GM20431 (cell line): ENCODE results near the gene MARCHF3.

ENCODE experiments used
- in situ Hi-C: fragments of 300-500 bp; cut with MseI, MboI; formaldehyde crosslinking; loops from one replicate; pipeline ENCODE4 v1.15.0; 2020; ENCODE audit warnings: low sequenced_read_pairs; ENCODE audit not compliant: unreplicated experiment

MARCHF3 gene

DNA sequence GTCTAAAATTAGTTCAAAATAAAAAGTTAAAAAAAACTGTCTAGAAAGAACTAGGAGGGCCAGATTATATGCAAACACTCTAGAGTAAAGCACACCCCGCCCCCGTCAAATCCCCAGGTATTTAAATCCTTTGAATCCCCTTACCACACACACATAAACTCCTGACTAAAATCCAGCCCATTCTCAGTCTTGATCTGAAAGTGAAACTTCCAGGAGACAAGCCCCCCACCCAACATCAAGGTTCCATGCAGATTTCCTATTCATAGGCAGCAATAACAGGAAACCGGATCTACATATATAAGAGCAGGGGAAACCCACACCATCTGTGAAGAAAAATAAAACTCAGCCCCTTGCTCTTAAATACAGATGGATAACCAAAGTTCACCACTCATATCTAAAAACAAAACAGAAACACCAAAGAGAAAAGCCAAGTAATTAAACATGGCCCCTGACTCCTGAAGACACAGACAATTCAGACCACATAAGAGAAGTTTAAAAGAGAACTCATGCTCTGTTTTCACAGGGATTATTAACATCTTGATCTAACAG lies 42.3 kb downstream of the MARCHF3 start:
- in situ Hi-C loops: no loop called here

DNA sequence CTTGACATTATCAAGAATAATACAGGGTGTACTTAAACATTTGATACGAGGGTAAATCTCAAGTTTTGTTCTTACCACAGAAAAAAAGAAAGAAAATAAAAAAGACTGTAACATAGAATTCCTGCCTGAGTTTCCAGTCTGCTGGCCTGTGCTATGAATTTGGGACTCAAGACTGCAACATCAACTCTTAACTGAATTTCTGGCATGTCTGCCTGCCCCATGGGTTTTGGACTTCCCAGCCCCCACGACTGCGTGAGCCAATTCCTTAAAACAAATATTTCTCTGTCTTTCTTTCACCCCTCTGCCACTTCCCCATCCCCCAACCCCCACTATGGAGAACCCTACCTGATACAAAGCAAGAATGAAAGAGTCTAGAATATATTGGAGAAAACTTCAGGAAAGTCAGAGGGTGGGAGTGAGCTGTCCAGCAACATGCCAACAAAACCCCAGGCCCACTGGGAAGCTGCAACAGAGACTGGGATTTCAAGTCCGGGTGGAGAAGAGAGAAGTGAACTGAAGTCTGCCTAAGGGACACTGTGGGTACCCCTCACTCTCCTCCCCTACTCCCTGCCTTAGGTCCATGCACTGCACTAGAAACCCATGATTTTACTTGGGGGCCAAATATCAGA lies 43.0 kb downstream of the MARCHF3 start:
- in situ Hi-C loops: no loop called here

DNA sequence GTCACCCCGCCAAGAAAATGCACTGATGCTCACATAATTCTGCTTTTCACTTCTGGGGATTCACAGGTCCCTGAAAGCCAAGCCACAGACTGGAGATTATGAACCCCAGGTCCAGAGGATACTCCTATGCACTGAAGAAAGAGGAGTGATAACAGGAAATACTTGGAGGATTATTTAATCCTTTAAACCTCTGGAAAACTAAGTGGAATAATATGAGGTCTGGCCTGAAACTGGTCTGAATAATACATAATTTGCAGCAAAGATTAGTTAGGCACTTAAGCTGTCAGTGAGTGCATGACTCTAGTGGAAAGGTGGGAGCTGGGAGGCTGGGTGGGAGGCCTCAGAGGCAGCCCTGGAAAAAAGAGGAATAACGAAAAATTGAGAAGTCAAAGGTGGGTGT lies 45.7 kb downstream of the MARCHF3 start:
- in situ Hi-C loops: no loop called here

DNA sequence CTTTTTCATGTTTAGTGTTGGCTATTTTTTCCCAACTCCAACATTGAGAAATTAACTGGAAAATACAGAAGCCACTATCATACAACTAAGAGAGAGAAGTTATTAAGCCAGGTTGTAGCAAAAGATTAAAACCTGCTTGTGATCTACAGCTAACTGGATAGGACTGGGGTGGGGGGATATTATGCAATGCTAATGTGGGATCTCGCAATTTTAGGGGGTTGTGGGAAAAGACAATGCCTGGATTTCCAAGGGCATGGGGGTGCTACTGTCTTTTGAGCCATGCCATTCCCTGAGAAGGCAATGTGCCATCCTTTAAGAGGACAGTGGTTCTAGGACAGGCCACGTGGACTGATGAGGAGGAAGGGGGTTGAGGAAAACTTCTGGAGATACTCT lies 46.5 kb downstream of the MARCHF3 start:
- in situ Hi-C loops: no loop called here

DNA sequence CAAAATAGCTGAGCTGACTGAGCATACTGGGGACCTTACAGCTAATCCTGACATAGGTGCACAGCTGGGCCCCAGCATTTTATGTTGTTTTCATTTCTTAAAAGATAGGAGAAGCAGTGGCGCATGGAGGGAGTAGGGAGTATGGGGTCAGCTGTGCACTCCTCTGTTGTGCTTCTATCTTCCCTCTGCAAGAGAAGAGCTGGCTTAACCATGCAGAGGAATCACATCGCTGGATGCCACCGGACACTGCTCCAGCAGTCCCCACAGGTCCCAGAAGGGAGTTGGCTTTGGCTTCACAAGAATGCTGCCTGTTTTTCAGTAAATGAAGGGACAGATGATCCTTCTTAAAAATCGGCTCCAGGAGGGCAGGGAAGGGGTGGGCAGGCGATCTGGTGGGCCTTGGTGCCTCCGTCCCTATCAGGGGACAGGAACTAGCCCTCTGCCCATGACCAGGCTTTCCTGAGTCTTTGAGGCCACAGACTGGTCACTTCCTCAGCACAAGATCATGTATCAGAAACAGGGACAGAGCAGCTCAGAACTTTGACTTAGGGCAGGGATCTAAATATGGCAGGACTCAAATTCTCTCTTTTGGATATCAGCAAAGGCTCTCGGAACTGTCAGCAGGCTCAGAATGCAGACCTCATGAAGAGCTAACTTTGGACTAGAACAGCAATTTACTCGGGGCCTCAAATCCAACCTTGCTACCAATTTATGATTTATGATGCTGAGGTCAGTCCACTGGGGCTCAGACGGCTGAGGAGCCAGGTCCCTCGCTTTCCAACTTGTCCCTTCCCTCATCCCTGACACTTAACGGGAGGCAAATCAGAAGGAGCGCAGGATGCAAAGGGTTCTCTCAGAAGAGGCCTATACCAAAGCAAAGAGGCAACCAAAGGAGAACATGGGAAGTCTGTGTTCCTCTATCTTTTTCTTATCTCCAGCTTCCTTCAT lies 47.2 kb downstream of the MARCHF3 start:
- in situ Hi-C loops: no loop called here

DNA sequence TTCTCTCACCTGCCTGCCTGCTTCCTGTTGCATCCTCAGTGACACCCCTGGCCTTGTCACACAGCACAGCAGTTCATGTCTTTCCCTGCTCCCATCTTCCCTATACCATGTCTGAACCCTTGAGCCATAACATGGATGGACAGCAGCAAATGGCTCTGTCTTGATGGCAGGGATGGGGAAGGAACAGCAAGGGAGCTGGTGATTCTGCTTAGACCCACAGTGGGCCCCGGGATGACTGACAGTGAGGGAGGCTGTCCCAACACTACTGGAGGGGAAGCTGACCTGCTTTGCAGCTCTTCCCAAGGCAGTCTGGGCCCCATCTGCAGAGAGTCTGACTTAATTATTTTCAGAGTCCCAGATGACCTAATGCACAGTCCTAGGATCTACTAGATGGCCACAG lies 48.2 kb downstream of the MARCHF3 start:
- in situ Hi-C loops: no loop called here

DNA sequence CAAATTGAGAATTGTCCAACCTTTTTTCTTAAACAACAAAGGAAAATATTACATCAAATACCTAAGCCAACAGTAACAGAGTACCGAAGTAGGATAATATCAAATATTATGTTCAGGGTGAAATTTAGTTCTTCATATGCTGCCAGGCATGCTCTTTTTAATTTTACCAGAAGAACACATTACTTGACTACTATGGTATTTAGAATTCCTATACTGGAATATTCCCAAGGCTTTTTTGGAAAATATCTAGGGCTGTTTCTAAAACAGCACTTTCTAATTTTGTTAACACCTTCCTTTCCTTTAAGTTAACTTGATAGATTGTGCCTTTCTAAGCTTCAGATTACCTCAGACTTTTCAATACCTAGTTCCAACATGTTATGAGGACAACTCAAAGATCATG lies 48.7 kb downstream of the MARCHF3 start:
- in situ Hi-C loops: no loop called here

DNA sequence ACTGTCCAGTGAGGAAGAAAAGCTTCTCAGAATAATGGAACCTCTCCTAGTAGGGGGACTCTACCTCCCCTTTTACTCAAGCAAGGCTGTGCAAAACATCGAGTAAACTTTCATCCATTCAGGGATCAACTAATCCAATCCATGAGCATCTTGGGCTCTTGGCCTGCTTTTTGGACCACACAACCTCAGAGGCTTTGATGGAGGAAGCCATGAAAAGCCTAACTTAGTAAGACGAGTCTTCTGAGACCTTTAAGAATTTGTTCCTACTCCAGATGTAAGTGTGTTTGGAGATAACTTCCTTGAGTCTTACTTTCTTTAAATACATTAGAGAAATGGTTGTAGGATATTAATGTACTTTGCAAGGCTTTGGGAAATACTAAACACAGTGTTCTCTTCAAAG lies 49.1 kb downstream of the MARCHF3 start:
- in situ Hi-C loops: no loop called here

DNA sequence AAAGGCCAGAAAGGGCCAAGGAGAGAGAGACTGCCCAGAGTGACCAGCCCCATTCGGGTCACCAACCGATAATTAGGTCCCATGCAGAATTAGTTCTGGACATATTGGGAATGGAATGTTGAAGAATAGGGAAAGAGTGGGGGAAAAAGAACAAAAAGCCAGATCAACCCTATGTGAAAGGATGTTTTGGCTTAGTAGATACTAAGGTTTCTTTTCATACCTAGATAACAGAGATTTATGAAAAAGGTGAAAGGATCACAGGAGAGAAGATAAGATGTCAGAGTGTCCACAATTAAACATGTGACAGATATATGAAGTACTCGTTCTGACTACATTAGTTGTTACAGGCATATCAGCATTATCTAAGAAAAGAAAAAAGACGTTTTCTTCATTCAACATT lies 52.1 kb downstream of the MARCHF3 start:
- in situ Hi-C loops: no loop called here

DNA sequence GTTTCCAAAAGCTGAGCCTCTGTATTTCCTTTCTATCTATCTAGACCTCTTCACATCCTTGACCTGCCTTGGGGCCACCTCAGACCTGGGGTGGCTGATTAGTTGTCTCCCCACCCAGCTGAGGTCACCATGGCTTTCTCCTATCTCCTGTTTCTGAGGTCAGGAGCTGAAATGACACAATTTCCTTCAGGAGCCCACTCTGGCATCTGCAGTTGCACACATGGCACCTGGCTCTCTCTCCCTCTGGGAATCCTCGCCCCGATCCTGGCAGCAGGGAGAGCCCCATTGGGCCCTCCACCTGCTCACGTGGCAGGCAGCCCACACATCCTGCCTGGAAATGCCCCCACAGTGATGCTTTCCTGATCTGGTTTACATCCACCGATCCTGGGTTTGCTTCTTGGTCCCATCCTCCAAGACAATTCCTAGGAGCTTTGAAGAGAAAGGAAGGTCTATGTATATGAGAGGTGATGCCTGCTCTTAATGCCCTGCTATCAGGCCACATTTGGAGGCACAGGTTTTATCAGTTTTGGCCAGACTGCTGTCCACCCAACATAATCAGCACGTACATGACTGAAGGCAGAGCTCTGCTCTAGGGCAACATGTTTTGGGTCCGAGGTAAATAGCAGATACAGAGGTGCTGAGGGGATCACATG lies 53.7 kb downstream of the MARCHF3 start:
- in situ Hi-C loops: no loop called here

DNA sequence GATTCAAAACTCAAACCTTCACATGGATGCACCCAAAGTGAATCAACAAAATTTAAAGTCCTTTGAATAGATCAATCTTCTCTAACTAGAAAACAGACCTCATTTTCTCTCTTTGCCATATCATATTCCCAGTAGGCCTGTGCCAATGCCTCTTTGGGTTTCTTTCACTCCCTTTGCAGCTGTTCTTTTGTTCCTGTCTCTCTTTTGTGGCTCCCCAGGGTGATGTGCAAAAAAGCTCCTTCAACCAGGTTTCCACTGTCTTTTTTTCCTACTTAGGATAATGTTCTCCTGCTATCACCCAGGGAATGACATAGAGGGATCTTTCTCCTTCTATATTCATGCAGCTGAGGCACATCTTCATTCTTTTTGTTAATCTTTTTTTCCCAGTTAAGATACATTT lies 54.6 kb downstream of the MARCHF3 start:
- in situ Hi-C loops: no loop called here

DNA sequence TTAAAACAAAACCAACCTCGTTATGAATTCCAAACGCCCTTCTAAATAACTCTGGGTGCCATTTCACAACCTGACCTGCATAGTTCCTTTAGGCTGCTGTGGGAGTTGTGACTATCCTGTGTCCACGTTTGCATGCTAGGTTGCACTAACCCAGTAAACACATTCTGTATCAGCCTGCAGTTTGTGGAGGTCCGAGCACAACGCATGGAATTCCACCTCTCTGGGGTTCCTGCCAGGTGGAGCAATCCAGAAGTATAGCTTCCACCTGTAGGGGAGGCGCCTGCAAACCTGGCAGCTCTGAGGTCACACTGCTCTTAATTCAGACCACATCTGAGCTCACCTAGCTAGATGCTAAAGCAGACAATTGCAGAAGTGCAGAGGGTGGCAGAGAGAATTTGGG lies 57.2 kb downstream of the MARCHF3 start:
- in situ Hi-C loops: no loop called here

DNA sequence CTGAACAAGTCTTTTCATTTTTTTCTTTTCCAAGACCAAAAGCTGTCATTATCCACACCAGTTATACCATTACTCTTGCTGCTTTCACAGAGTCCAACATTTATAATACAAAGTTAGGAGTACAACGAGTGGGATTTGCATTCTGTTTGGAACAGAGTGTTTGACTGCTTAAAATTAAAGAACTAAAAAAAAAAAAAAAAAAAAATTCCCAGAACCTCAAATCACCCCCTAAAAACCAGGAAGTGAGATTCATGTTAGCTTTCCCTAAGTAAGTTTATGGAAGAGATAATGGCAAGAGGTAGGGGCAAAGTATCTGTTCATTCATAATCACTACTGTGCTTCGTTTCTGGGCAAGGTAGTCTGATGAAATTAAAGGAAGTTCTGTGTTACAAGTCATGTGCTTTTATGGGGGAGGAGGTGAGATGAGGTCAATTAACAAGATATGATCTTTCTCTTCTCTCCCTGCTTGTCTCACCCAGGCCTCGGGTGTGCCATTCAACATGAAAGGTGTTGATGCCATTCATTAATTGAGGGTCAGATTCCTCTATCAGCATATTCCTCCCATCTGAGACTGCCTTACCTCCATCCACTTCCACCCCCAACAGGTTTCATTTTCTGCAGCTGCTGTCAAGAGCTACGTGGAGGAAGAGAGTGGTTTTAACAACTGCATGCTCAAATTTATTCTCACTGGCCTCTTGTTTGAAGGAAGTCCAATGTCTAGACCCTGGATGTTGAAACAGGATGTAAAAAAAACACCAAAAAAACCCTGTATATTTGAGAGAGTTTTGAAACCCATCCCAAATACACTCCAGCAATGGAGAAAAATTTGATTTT lies 58.1 kb downstream of the MARCHF3 start:
- in situ Hi-C loops: no loop called here

DNA sequence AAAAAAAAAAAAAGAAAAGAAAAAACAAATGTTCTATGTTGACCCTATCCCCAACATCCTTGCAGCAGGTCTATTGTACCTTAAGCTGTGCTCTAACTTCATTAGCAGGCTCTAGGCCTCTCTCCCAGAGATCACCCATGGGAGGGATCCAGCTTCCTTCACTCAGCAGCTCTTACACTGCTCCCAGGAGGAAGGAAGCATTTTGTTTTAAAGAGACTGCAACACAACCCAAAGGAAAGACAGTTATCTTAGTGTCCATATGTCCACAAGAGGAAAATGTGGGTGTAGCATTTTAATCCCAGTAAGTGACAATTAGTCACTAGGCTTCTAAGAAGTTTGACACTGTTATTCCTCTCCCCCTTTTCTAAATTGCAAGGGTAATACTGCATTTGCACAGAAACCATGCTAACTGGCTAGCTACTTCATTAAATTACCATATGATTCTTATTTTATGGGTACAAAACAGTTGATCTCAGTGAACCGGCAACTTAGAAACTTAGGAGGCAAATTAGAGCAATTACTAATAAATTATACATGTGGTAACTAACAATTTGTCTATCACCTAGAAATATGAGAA lies 58.8 kb downstream of the MARCHF3 start:
- in situ Hi-C loops: no loop called here

DNA sequence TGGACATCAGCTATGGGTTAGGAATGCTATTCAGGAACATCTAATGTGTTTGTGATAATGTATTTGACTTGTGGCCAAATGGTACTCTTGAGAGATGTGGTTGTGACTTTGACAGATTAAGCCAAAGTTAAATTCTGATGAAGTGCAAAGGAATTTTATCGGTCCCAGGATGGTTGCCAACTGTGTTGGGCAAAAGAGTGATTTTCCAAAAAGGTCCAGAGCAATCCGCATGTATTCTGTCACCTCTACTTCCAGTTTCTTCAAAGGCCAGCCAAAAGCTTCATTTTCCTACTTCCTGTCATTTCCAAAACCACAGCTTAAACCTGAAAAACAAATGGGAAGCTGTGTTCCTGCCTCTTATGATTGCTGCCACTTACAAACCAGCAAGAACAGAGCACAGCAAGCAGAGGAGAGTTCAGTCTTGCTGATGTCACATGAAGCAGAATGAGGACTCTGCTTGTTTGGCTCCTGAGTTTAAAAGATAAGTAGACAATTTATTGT lies 59.8 kb downstream of the MARCHF3 start:
- in situ Hi-C loops: no loop called here

DNA sequence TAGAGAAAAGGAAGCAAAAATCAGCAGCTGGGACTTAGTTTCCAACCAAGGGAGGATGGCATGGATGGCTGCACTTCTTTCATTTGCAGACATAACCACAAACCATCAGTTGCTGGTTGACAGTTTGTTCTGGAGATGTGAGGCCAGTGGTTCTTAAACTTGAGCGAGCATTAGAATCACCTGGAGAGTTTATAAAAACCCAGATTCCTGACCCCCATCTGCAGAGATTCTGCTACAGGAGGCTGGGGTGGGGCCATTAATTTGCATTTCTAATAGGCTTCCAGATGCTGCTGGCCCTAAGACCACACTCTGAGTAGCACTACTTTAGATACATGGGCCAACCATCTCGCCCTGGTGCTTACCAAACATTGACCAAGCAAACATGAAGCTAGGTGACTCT lies 60.8 kb downstream of the MARCHF3 start:
- in situ Hi-C loops: no loop called here

DNA sequence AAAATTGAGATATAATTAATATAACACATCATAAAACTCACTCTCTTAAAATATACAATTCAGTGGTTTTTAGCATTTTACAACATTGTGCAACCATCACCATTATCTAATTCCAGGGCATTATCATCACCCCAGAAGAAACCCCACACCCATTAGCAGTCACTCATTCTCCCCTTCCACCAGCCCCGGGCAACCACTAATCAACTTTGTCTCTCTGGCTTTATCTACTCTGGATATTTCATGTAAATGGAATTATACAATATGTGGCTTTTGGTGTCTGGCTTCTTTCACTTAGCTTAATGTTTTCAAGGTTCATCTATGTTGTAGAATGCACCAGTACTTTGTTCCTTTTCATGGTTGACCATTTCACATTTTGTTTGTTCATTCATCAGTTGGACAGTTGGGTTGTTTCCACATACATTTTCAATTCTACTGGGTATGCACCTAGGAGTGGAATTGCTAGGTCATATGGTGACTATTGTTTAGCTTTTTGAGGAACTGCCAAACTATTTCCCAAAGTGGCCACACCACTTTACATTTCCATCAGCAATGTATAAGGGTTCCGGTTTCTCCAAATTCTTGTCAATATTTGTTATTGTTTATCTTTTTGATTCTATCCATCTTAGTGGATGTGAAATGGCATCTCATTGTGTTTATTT lies 62.4 kb downstream of the MARCHF3 start:
- in situ Hi-C loops: no loop called here

DNA sequence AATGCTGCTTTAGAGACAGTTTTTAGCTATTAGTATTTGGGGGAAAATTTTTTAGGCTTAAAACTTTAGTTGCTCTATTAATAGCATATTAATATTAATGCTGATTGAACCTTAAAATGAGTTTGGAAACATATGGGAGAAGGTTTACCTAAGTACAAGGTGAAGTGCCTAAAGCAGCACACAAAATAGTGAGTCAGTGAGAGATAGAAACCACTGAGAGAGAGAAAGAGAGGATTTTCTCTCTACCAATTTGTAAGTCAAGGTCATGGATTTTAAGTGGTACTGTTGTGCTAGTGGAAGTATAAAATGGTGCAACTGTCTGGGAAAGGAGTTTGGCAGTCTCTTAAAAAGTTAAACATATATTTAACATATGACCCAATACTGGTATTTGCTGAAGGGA lies 64.9 kb downstream of the MARCHF3 start:
- in situ Hi-C loops: no loop called here

DNA sequence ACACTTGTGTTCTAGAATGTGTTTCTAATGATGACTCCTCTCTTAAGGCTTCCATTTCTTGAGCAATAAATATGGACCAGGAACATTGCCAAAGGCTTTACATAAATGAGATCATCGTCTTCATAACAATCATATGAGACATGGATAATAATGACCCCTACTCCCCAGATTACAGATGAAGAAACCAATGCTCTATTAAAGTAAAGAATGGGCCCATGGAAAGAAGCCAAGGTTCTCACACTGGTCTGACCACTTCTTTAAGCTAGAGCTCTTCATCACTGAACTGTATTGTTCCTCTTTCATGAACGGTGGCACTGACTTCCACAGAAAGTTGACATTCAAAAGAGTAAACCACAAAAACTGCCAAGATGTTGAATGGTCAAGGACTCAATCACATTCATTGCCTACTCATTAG lies 65.3 kb downstream of the MARCHF3 start:
- in situ Hi-C loops: no loop called here
